ENCODE data around the gene OSTF1.

Gene OSTF1

DNA sequence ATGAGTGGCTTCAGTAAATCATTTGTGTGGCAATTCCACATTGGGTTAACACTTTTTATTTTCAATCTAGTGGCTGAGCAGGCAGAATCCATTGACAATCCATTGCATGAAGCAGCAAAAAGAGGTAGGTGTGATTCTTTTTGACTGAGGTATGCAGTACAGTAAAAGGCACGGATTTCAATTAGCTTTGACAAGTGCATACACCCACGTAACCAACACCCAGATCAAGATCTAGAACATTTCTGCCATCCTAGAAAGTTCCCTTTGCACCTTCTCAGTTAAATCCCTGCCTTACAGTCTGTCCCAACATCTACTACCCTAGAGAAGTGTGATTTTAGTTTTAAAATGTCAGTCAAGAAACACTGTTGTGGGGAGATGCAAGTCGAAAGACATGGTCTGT is 43.4 kb downstream of the OSTF1 start:
- Histone ChIP-seq H3K4me2 (ENCODE audit: low read depth, low read length, poor library complexity, severe bottlenecking) (no peak overlapping the region), H4K20me1 (ENCODE audit: insufficient read depth, low read length, poor library complexity, severe bottlenecking) (no peaks in the 10 kb centered on the region), H3K79me2 (ENCODE audit: insufficient read depth, low read length) (no peaks in the 10 kb centered on the region), H3K27me3 (ENCODE audit: insufficient read depth, low read length, poor library complexity, severe bottlenecking) (no peaks in the 10 kb centered on the region), H3K9me2 (replicated peaks; ENCODE audit: low read depth, low read length) (no peaks in the 10 kb centered on the region), H3K4me1 (ENCODE audit: insufficient read depth, low read length, poor library complexity, severe bottlenecking) (no peaks in the 10 kb centered on the region), H3K9me3 (ENCODE audit: insufficient read depth, low read depth, low read length) (no peaks in the 10 kb centered on the region), H3K9ac (ENCODE audit: low read depth, low read length, poor library complexity, severe bottlenecking) (no peak overlapping the region), H2AFZ (ENCODE audit: low read length) (no peak overlapping the region), H3F3A (ENCODE audit: low read depth) (no peaks in the 10 kb centered on the region), H3K36me3 (ENCODE audit: insufficient read depth, low read length) (peaks cover 59% of the 10 kb centered on the region; the same call in 1 of the 2 replicates), H3K4me3 (ENCODE audit: low read length, poor library complexity, severe bottlenecking) (no peak overlapping the region)
- no peak for TF ChIP-seq EZH2phosphoT487 (IDR thresholded peaks at IDR 0.05; ENCODE audit: borderline replicate concordance)
- TF ChIP-seq, protein P1, sequence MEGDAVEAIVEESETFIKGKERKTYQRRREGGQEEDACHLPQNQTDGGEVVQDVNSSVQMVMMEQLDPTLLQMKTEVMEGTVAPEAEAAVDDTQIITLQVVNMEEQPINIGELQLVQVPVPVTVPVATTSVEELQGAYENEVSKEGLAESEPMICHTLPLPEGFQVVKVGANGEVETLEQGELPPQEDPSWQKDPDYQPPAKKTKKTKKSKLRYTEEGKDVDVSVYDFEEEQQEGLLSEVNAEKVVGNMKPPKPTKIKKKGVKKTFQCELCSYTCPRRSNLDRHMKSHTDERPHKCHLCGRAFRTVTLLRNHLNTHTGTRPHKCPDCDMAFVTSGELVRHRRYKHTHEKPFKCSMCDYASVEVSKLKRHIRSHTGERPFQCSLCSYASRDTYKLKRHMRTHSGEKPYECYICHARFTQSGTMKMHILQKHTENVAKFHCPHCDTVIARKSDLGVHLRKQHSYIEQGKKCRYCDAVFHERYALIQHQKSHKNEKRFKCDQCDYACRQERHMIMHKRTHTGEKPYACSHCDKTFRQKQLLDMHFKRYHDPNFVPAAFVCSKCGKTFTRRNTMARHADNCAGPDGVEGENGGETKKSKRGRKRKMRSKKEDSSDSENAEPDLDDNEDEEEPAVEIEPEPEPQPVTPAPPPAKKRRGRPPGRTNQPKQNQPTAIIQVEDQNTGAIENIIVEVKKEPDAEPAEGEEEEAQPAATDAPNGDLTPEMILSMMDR (conservative IDR thresholded peaks at IDR 0.05; ENCODE audit: low read length), result no peak

DNA sequence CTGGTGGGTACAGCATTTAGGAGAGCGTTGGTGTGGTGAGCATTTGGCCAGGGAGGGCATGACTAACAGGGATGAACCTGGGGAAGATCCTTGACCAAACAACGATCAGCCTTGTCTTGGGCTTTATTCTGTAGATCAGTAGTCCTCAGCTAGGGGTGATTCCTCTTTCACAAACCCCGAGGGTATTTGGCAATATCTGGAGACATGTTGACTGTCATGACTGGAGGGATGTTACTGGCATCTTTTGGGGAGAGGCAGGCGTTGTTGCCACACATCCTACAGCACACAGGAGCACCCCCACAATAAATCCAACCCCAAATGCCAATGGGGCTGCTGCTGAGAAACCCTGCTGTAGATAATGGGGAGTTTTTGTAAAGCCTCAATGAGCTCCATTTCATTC is 43.9 kb downstream of the OSTF1 start:
- Histone ChIP-seq H3K4me1 (ENCODE audit: insufficient read depth, low read length, poor library complexity, severe bottlenecking) (no peaks in the 10 kb centered on the region), H3K4me3 (ENCODE audit: low read length, poor library complexity, severe bottlenecking) (no peak overlapping the region), H3K9me3 (ENCODE audit: insufficient read depth, low read depth, low read length) (no peaks in the 10 kb centered on the region), H4K20me1 (ENCODE audit: insufficient read depth, low read length, poor library complexity, severe bottlenecking) (no peaks in the 10 kb centered on the region), H3F3A (ENCODE audit: low read depth) (no peaks in the 10 kb centered on the region), H3K79me2 (ENCODE audit: insufficient read depth, low read length) (no peaks in the 10 kb centered on the region), H2AFZ (ENCODE audit: low read length) (no peak overlapping the region), H3K36me3 (ENCODE audit: insufficient read depth, low read length) (peaks cover 65% of the 10 kb centered on the region; the same call in 1 of the 2 replicates), H3K4me2 (ENCODE audit: low read depth, low read length, poor library complexity, severe bottlenecking) (no peak overlapping the region), H3K27me3 (ENCODE audit: insufficient read depth, low read length, poor library complexity, severe bottlenecking) (no peaks in the 10 kb centered on the region), H3K9ac (ENCODE audit: low read depth, low read length, poor library complexity, severe bottlenecking) (no peak overlapping the region), H3K9me2 (replicated peaks; ENCODE audit: low read depth, low read length) (no peaks in the 10 kb centered on the region)
- TF ChIP-seq EZH2phosphoT487 (IDR thresholded peaks at IDR 0.05; ENCODE audit: borderline replicate concordance), result no peak
- TF ChIP-seq, protein P1 (conservative IDR thresholded peaks at IDR 0.05; ENCODE audit: low read length), result no peak

DNA sequence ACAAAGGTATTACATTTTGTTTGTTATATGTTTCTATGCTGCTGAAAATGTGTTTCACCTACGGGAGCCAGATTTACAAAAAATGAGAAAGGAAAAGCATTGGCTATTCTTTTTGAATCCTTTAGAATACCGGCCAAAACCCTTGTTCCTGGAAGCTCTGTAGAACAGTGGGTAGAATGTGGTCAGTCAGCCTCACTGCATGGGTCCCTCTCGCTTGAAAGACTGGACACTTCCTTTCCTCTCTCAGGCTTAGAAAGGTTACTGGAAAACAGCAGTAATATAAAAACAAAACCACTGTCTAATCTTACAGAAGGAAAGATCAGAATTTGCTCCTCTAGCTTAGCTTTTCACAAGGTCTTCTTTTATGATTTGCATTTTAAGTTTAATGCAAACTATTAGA is 45.1 kb downstream of the OSTF1 start:
- Histone ChIP-seq H3K4me3 (ENCODE audit: low read length, poor library complexity, severe bottlenecking) (no peak overlapping the region), H2AFZ (ENCODE audit: low read length) (no peak overlapping the region), H3K79me2 (ENCODE audit: insufficient read depth, low read length) (no peaks in the 10 kb centered on the region), H3K9me2 (replicated peaks; ENCODE audit: low read depth, low read length) (no peaks in the 10 kb centered on the region), H4K20me1 (ENCODE audit: insufficient read depth, low read length, poor library complexity, severe bottlenecking) (no peaks in the 10 kb centered on the region), H3K9me3 (ENCODE audit: insufficient read depth, low read depth, low read length) (no peaks in the 10 kb centered on the region), H3F3A (ENCODE audit: low read depth) (no peaks in the 10 kb centered on the region), H3K4me1 (ENCODE audit: insufficient read depth, low read length, poor library complexity, severe bottlenecking) (peaks cover 2% of the 10 kb centered on the region), H3K4me2 (ENCODE audit: low read depth, low read length, poor library complexity, severe bottlenecking) (no peak overlapping the region), H3K36me3 (ENCODE audit: insufficient read depth, low read length) (peaks cover 70% of the 10 kb centered on the region; the same call in 1 of the 2 replicates), H3K27me3 (ENCODE audit: insufficient read depth, low read length, poor library complexity, severe bottlenecking) (no peaks in the 10 kb centered on the region), H3K9ac (ENCODE audit: low read depth, low read length, poor library complexity, severe bottlenecking) (no peak overlapping the region)
- TF ChIP-seq EZH2phosphoT487 (IDR thresholded peaks at IDR 0.05; ENCODE audit: borderline replicate concordance), result no peak
- TF ChIP-seq, protein P1 (conservative IDR thresholded peaks at IDR 0.05; ENCODE audit: low read length), result no peak

All from Loucy (cell line).